ENCODE results near the gene BRI3.

BRI3 gene

GRCh38 chr7:98291717-98292116, 10.2 kb downstream of the BRI3 start:
- no peak overlapping the region for H3K27ac ChIP-seq (ENCODE audit: low read length)
- no peaks in the 10 kb centered on the region for H3K27me3 ChIP-seq (ENCODE audit: insufficient read depth, low read length)
- H3K9ac ChIP-seq (ENCODE audit: low read depth, low read length): no peak overlapping the region
- no peak overlapping the region for H3K4me3 ChIP-seq (ENCODE audit: low read length)
- no peaks in the 10 kb centered on the region for H3K9me3 ChIP-seq (ENCODE audit: insufficient read depth, low read depth, low read length)
- peaks cover 62% of the 10 kb centered on the region for H3K36me3 ChIP-seq (ENCODE audit: insufficient read depth, low read depth, low read length)
- peaks cover 2% of the 10 kb centered on the region for H3K4me1 ChIP-seq (ENCODE audit: insufficient read depth, low read length)

GRCh38 chr7:98293265-98293664, 11.8 kb downstream of the BRI3 start:
- Histone ChIP-seq H3K36me3 (ENCODE audit: insufficient read depth, low read depth, low read length) (peaks cover 62% of the 10 kb centered on the region), H3K27ac (ENCODE audit: low read length) (no peak overlapping the region), H3K4me3 (ENCODE audit: low read length) (no peak overlapping the region), H3K4me1 (ENCODE audit: insufficient read depth, low read length) (no peaks in the 10 kb centered on the region; the same call in none of the 2 replicates), H3K9ac (ENCODE audit: low read depth, low read length) (no peak overlapping the region), H3K27me3 (ENCODE audit: insufficient read depth, low read length) (no peaks in the 10 kb centered on the region), H3K9me3 (ENCODE audit: insufficient read depth, low read depth, low read length) (no peaks in the 10 kb centered on the region)

GRCh38 chr7:98293746-98294145, 12.3 kb downstream of the BRI3 start:
- no peaks in the 10 kb centered on the region; the same call in none of the 2 replicates for H3K4me1 ChIP-seq (ENCODE audit: insufficient read depth, low read length)
- no peaks in the 10 kb centered on the region for H3K9me3 ChIP-seq (ENCODE audit: insufficient read depth, low read depth, low read length)
- no peaks in the 10 kb centered on the region for H3K27me3 ChIP-seq (ENCODE audit: insufficient read depth, low read length)
- no peak overlapping the region for H3K4me3 ChIP-seq (ENCODE audit: low read length)
- H3K27ac ChIP-seq (ENCODE audit: low read length): no peak overlapping the region
- peaks cover 58% of the 10 kb centered on the region for H3K36me3 ChIP-seq (ENCODE audit: insufficient read depth, low read depth, low read length)
- H3K9ac ChIP-seq (ENCODE audit: low read depth, low read length): no peak overlapping the region

GRCh38 chr7:98294326-98294725, 12.8 kb downstream of the BRI3 start:
- Histone ChIP-seq H3K4me1 (ENCODE audit: insufficient read depth, low read length) (no peaks in the 10 kb centered on the region; the same call in none of the 2 replicates), H3K9ac (ENCODE audit: low read depth, low read length) (no peak overlapping the region), H3K36me3 (ENCODE audit: insufficient read depth, low read depth, low read length) (peaks cover 55% of the 10 kb centered on the region), H3K9me3 (ENCODE audit: insufficient read depth, low read depth, low read length) (no peaks in the 10 kb centered on the region), H3K27ac (ENCODE audit: low read length) (no peak overlapping the region), H3K4me3 (ENCODE audit: low read length) (no peak overlapping the region), H3K27me3 (ENCODE audit: insufficient read depth, low read length) (no peaks in the 10 kb centered on the region)

- H3K4me3 ChIP-seq (ENCODE audit: low read length): no peak overlapping the region
- no peak overlapping the region for H3K9ac ChIP-seq (ENCODE audit: low read depth, low read length)
- no peaks in the 10 kb centered on the region; the same call in none of the 2 replicates for H3K4me1 ChIP-seq (ENCODE audit: insufficient read depth, low read length)
- H3K36me3 ChIP-seq (ENCODE audit: insufficient read depth, low read depth, low read length): peaks cover 50% of the 10 kb centered on the region
- no peak overlapping the region for H3K27ac ChIP-seq (ENCODE audit: low read length)
- H3K27me3 ChIP-seq (ENCODE audit: insufficient read depth, low read length): no peaks in the 10 kb centered on the region
- no peaks in the 10 kb centered on the region for H3K9me3 ChIP-seq (ENCODE audit: insufficient read depth, low read depth, low read length)
These were observed 13.4 kb downstream of the BRI3 start for GRCh38 chr7:98294798-98295382.

GRCh38 chr7:98295467-98296192, 14.1 kb downstream of the BRI3 start:
- H3K36me3 ChIP-seq (ENCODE audit: insufficient read depth, low read depth, low read length): peaks cover 57% of the 10 kb centered on the region
- H3K9me3 ChIP-seq (ENCODE audit: insufficient read depth, low read depth, low read length): no peaks in the 10 kb centered on the region
- H3K27ac ChIP-seq (ENCODE audit: low read length): no peak overlapping the region
- H3K4me1 ChIP-seq (ENCODE audit: insufficient read depth, low read length): no peaks in the 10 kb centered on the region; the same call in none of the 2 replicates
- no peaks in the 10 kb centered on the region for H3K27me3 ChIP-seq (ENCODE audit: insufficient read depth, low read length)
- no peak overlapping the region for H3K9ac ChIP-seq (ENCODE audit: low read depth, low read length)
- no peak overlapping the region for H3K4me3 ChIP-seq (ENCODE audit: low read length)

- Histone ChIP-seq H3K27ac (ENCODE audit: low read length) (no peak overlapping the region), H3K4me1 (ENCODE audit: insufficient read depth, low read length) (no peaks in the 10 kb centered on the region; the same call in none of the 2 replicates), H3K36me3 (ENCODE audit: insufficient read depth, low read depth, low read length) (peaks cover 52% of the 10 kb centered on the region), H3K9me3 (ENCODE audit: insufficient read depth, low read depth, low read length) (no peaks in the 10 kb centered on the region), H3K9ac (ENCODE audit: low read depth, low read length) (no peak overlapping the region), H3K4me3 (ENCODE audit: low read length) (no peak overlapping the region), H3K27me3 (ENCODE audit: insufficient read depth, low read length) (no peaks in the 10 kb centered on the region)
These were observed 15.3 kb downstream of the BRI3 start for GRCh38 chr7:98296833-98297232.

GRCh38 chr7:98297626-98298286, 16.3 kb downstream of the BRI3 start:
- Histone ChIP-seq H3K27ac (ENCODE audit: low read length) (no peak overlapping the region), H3K4me3 (ENCODE audit: low read length) (no peak overlapping the region), H3K4me1 (ENCODE audit: insufficient read depth, low read length) (no peaks in the 10 kb centered on the region; the same call in none of the 2 replicates), H3K27me3 (ENCODE audit: insufficient read depth, low read length) (no peaks in the 10 kb centered on the region), H3K9me3 (ENCODE audit: insufficient read depth, low read depth, low read length) (no peaks in the 10 kb centered on the region), H3K36me3 (ENCODE audit: insufficient read depth, low read depth, low read length) (peaks cover 52% of the 10 kb centered on the region), H3K9ac (ENCODE audit: low read depth, low read length) (no peak overlapping the region)

GRCh38 chr7:98300595-98301372, 19.3 kb downstream of the BRI3 start:
- no peaks in the 10 kb centered on the region for H3K9me3 ChIP-seq (ENCODE audit: insufficient read depth, low read depth, low read length)
- H3K4me3 ChIP-seq (ENCODE audit: low read length): no peak overlapping the region
- H3K4me1 ChIP-seq (ENCODE audit: insufficient read depth, low read length): peaks cover 6% of the 10 kb centered on the region
- H3K27ac ChIP-seq (ENCODE audit: low read length): no peak overlapping the region
- H3K9ac ChIP-seq (ENCODE audit: low read depth, low read length): no peak overlapping the region
- H3K36me3 ChIP-seq (ENCODE audit: insufficient read depth, low read depth, low read length): peaks cover 50% of the 10 kb centered on the region
- H3K27me3 ChIP-seq (ENCODE audit: insufficient read depth, low read length): no peaks in the 10 kb centered on the region

GRCh38 chr7:98301693-98302470, 20.4 kb downstream of the BRI3 start:
- Histone ChIP-seq H3K4me1 (ENCODE audit: insufficient read depth, low read length) (peaks cover 6% of the 10 kb centered on the region), H3K4me3 (ENCODE audit: low read length) (no peak overlapping the region), H3K9ac (ENCODE audit: low read depth, low read length) (no peak overlapping the region), H3K36me3 (ENCODE audit: insufficient read depth, low read depth, low read length) (peaks cover 57% of the 10 kb centered on the region), H3K27ac (ENCODE audit: low read length) (no peak overlapping the region), H3K9me3 (ENCODE audit: insufficient read depth, low read depth, low read length) (no peaks in the 10 kb centered on the region), H3K27me3 (ENCODE audit: insufficient read depth, low read length) (no peaks in the 10 kb centered on the region)
